NCI-H128 (cell line): ENCODE data around the gene ARL16.

Experiments used
- DNase-seq: peaks from one replicate; lab custom pipeline; 2025; ENCODE audit not compliant: unreplicated experiment; lab: John Stamatoyannopoulos, UW

The ARL16 gene

DNA sequence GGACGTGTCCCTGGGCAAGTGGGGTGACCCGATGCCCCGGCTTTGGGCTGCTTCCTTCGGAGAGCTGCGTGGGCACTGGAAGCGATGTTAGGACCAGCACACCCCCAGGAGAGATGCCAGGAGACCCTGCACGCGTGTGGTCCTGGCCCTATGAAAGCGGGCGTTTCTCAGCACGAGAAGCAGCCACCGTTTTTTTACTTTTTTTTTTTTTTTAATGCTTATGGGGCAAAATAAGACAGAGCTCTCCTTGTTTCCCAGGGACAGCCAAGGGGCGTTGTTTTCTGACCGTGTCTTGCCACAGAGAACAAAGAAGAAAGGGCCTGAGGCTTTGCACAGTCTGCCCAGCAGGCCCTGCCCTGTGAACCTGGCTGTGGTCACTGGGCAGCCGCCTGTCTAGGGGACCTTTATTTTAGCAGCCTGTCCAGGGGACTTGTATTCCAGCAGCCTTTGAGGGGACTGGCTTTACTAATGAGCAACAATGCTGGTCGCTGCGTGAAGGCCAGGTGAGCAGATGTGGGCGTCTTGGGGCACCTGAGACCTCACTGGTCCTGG lies 29.5 kb upstream of the ARL16 start:
- DNase-seq = no peak

DNA sequence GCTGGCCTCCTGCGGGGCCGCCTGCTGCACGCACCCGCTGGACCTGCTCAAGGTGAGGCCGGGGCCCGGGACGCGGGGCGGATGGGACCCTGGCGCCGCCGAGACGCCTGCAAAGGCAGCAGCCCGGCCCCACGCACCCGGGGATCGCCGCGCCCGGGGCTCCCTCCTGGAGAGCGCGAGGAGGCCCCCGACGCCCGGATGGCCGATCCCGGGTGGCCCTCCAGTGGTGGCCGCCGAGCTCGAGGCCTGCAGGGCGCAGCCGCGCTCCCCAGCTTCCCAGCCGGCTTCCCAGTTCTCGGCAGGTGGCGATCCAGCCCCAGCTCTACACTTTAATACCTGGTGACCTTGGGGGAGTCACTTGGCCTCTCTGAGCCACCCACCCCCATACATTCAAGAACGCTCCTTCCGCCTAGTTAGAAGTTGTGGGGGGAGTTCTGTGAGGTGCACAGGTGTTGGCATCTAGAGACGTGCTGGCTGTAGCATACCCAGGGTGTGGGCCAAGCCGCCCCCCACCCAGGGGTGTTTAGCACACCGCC lies 28.9 kb upstream of the ARL16 start:
- no peak for DNase-seq

GRCh38 chr17:81711814-81712467 lies 28.3 kb upstream of the ARL16 start, which contains the start of gene SLC25A10:
Gene SLC25A10, plus strand, starts transcription at chr17:81712284. Its CDS starts 143 bp downstream, at chr17:81712427.
- peak; percentile 34 for DNase-seq

- DNase-seq = no peak
These were observed 27.1 kb upstream of the ARL16 start for GRCh38 chr17:81710514-81711308.

- DNase-seq = no peak
These were observed 25.2 kb upstream of the ARL16 start for GRCh38 chr17:81708739-81709185.

DNA sequence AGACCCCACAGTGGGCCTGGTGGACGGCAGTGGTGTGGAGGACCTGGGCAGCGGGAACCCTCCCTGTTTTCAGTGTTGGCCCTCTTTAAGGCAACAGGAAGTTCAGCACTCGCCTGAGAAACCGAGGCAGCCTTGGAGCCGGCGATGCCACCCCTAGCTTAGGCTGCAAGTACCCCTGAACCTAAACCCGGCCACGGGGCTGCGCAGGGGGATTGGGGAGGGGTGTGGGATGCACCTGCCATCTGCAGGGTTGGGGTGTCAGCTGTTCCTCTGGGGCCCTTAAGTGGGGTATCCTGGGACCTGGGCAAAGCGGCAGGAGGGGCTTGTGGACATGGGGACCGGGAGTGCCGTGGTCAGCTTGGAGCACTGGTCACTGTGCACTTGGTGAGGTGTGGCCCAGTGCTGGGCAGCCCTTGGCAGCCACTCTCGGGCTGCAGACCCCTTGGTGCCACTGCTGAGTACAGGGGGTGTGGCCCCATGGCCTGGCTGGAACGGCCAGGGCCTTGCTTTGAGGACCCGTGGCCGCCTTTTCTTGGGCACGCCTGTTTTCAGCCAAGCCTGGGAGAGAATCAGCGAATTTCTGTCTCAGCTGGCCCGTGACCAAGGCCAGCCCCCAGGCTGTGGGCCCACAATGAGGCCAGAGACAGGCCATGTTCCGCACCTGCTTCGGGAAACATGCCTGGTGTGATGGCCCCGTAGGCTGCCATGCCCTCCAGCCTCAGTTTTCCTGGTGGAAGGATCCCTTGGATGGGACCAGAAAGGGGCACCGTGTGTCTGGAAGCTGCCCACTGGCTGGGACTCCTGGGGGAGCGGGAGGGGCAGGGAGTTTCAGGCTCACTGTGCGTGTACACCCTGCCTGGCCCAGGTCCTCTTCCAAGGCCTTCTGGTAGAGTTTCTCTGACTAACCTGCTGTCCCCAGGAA lies 24.4 kb upstream of the ARL16 start:
- DNase-seq = no peak

GRCh38 chr17:81706757-81707624 lies 23.4 kb upstream of the ARL16 start:
- DNase-seq = no peak

- DNase-seq = no peak
These were observed 22.6 kb upstream of the ARL16 start for GRCh38 chr17:81706232-81706611.

DNA sequence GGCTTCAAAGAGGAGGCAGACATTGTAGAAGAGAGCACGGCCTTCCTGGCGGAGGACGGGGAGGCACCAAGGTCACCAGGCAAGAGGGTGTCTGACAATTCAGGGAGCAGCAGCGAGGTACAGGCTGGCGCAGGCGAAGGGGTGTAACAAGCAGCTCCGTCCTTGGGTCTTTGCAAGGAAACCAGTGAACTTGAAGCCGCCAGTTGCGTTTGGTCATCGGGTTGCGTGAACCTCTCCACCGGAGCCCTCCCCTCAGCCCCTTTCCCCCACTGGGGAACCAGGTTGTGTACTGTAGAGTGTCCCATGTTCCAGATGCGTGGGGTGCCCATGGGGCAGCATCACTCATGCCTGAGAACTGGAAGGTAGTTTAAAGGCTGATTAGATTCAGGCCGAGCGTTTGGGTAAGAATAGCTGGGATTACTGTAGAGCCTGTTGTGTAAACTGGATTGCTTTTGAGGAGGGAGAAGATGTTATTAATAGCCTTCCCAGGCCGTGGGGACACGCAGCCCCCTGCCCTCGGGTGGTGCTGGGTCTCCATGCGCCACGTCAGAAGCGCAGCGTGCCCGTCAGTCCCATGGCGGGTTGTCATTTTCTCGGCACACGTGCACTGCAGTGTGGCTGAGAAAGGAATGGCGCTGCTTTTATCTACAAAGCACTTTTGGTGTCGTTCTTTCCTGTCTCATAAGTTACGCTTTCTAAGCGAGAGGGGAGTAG lies 22.1 kb upstream of the ARL16 start:
- no peak for DNase-seq

DNA sequence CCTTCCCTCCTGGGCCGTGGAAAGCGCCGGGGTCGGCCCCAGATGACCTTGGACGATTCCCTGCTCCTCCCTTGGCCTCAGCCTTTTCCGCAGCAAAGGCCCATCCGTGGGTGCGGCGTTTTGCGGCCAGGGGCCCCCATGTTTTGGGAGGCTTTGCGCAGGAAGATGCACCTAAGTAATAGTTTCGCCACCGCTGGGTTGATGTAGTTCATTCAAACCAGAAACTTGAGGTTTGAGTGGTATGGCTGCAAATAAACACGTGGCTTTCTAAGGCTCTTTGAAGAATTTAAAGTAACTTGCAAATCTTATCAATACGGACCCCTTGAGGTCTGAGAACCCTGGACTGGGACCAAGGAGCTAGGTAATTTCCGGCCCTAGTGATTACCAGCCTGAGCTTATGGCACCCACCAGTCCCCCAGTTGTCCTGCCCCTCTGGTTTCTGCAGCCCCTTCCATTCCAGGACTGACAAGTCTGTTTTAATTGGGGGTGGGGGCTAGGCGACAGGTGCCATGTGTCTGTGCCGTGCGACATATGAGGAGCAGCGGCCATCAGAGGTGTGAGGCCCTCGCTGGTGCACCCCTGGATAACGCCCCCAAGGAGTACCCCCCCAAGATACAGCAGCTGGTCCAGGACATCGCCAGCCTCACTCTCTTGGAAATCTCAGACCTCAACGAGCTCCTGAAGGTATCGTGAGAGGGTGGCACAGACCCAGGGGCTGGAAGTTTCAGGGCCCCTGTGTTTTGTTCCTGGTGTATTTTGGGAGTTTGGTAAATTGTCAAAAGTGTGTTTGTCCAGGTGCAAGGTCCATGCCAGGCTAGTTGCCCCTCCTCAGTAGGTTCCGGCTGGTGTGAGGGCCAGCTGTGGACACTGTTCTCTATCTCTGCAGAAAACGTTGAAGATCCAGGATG lies 20.4 kb upstream of the ARL16 start:
- no peak for DNase-seq

DNA sequence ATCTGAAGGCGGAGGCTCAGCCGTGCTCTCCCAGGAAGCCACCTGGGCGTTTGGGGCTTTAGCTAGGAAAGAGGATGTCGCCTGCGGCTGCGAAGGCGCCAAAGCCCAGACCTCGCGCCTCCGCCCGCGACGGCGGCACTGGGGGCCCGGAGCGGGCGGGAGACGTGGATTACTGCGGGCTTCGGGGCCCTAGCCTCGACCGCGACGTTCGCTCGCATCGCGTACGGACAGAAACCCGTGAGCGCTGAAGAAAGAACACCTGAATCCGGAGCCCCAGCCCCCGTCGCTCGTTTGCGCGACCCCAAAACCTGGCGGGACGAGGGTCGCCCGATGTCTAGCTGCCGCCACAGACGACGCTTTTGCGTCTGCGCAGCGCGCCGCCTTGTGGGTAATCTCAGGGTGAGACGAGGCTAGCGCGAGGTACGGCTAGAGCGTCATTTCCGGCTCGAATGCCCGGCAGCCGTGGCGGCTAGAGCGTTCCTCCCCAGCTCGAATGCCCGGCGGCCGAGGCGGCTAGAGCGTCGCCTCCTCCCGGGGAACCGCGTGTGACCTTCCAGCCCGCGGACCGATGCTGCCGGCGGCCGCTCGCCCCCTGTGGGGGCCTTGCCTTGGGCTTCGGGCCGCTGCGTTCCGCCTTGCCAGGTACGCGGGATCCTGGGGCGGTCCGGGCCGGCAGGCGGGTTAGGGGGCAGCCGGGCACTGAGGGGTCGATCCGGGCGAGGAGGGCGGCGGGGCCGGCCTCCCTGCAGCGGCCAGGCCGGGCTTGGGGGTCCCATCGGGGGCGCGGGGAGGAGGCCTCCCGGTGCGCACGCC lies 19.5 kb upstream of the ARL16 start, which contains the start of gene MRPL12:
Gene MRPL12 (plus strand): TSS at position 434 of the 813 bp plus-strand sequence. CDS start 135 bp downstream, at position 569.
- peak; percentile 72 for DNase-seq

GRCh38 chr17:81701288-81702071 lies 17.9 kb upstream of the ARL16 start:
- DNase-seq = no peak

DNA sequence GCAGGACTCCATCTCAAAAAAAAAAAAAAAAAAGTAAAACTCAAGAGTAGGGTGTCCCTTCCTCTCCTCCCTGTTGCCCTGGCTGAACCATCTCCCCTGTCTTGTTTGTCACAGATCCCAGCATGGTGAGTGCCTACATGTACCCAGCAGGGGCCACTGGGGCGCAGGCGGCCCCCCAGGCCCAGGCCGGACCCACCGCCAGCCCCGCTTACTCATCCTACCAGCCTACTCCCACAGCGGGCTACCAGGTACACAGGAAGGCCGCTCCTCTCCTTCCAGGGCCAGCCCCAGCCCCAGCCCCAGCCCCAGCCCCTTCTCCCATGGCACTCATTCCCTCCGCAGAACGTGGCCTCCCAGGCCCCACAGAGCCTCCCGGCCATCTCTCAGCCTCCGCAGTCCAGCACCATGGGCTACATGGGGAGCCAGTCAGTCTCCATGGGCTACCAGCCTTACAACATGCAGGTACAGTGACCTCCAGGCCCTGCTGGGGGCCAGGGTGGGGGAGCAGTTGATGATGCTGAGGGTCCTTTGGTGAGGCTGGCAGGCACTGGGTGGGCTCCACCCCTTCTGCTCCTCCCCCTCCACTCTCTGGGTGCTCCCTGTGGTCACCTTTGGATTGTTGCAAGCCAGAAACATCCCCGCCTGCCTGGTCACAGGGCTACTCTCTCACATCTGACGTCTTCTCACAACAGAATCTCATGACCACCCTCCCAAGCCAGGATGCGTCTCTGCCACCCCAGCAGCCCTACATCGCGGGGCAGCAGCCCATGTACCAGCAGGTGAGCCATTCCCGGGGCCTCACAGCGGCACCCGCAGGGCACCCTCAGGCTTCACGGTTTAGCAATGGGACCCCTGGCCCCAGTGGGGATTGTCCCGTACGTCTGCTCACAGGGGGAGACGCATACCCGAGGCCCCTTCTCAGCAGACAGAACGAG lies 17.0 kb upstream of the ARL16 start:
- DNase-seq = no peak

GRCh38 chr17:81697261-81698044 lies 13.9 kb upstream of the ARL16 start:
- DNase-seq = no peak
